AG09319 (cell line): ENCODE measurements around the gene DIO3.

Experiments used
- DNase-seq: peaks from one replicate; pipeline ENCODE4 v3.0.0-alpha.2; 2010; ENCODE audit warnings: low read depth; ENCODE audit errors: extremely low read depth
- TF ChIP-seq, protein P1 (sequence below): IDR thresholded peaks from 2 replicates; pipeline ENCODE4 v1.5.1; 2011; ENCODE audit warnings: low read depth, mild to moderate bottlenecking, inconsistent platforms, low read length, moderate library complexity

DIO3 gene

DNA sequence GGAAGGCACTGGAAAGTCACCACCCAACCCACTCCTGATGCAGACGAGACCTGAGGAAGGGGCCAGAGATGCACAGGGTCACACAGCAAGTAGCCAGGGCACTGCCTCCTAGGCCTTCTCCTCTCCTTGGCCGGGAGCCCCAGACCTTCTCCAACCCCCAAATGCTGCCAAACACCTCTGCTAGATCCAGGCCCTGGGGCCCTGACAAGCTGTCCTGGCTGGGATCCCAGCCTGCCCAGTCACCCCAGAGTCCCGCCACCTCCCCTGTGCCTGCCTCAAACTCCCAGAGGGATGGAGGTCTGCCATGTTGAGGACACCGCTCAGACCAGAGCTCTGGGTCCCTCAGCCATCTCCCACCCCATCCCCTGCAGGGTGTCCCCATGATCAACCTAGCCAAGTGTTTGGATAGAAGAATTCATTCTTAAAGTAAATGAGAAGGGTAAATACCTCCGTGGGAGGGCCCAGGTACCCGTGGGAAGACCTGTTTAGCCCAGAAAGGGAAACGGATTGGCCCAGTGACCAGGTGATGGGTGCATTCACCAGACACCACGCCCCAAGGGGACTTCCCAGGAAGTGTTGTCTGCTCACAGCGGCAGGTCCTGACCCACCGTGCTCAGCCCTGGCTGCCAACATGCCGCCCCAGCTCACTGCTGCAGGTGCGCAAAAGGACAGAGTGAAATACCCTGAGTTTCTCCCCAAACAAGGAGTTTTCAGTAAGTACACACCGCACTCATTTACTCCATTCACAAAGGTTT lies 4.6 kb upstream of the DIO3 start:
- DNase-seq, result no peak
- TF ChIP-seq, protein P1, sequence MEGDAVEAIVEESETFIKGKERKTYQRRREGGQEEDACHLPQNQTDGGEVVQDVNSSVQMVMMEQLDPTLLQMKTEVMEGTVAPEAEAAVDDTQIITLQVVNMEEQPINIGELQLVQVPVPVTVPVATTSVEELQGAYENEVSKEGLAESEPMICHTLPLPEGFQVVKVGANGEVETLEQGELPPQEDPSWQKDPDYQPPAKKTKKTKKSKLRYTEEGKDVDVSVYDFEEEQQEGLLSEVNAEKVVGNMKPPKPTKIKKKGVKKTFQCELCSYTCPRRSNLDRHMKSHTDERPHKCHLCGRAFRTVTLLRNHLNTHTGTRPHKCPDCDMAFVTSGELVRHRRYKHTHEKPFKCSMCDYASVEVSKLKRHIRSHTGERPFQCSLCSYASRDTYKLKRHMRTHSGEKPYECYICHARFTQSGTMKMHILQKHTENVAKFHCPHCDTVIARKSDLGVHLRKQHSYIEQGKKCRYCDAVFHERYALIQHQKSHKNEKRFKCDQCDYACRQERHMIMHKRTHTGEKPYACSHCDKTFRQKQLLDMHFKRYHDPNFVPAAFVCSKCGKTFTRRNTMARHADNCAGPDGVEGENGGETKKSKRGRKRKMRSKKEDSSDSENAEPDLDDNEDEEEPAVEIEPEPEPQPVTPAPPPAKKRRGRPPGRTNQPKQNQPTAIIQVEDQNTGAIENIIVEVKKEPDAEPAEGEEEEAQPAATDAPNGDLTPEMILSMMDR, result no peak

DNA sequence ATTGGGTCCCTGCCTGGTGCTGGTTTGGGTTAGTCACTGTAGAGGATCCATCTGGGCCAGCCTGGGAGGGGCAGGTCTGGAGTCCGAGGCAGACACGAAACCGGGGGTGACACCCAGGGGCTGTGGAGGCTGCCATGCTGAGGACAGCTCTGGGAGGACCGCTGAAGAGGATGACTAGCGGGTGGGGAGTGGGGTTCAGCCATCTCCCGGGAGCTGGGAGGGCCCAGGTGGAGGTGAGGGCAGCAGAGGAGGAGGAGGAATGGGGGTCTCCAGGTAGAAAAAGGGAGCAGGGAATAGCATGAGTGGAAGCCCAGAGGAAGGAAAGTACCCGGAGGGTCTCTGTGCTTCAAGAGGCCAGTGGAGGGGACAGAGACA lies 4.0 kb upstream of the DIO3 start:
- no peak for DNase-seq
- TF ChIP-seq, protein P1, result no peak

DNA sequence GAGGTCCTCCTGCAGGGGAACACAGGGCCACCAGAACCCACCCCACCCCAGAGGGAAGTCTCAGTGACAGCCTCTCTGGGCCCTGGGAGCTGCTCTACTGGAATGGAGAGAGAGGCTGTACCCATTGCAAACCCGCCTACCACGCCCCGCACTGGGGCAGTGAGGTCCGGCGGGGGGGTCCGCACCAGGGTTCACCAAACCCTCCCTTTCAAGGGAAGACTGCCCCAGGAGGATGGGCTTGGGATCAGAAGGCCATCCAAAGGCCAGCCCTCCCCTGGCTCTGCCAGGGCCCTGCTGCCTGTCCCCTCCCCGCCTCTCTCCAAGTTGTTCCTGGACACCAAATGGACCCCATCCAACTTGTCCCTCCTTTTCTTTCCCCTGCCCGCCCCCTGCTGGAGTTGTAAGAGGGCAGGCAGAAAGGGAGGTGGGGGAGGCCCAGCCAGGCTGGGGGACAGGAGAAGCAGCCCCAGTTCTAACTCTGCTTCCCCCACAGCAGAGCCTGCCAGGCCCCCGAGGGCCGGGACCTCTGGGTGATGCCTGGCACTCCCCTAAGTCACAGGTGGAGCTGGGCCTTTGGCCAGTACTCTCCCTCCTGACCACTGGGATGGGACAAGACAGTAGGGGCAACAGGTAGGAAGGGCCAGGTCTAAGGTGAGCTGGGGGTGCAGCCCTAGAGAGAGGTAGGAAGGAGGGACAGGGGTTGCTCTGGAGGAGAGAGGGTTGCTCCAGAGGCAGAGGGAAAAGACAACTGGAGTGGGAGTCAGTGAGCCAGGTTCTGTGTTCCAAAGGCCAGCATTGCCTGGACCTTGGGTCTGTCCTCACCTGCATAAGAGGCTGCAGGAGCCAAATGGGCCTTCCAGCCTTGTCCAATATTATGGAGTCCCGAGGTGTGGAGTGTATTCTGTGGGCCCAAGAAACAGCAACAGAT lies 3.2 kb upstream of the DIO3 start:
- DNase-seq, result no peak
- TF ChIP-seq, protein P1, result peak; percentile 27

DNA sequence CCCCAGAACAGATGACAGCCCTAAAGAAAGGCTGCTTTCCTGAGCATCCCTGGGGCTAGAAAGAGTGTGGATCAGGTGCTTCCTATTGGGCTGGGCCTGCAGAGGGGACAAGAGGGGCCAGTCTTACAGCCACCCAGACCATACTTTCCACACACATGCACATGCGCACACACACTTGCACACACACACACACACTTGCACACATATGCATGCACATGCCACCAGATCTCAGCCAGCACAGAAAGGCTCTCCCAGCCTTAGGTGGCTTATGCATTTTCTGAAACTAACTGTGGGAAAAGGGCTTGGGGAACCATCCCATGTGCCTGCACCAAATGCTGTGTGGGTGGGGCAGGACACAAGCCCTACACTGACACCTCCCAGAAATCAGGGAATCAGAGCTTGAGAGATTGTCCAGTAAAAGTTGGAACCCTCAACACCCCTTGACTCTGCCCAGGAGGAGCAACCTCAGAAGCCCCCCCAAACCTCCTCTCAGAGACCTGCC lies 2.5 kb upstream of the DIO3 start:
- no peak for DNase-seq
- TF ChIP-seq, protein P1, result no peak

DNA sequence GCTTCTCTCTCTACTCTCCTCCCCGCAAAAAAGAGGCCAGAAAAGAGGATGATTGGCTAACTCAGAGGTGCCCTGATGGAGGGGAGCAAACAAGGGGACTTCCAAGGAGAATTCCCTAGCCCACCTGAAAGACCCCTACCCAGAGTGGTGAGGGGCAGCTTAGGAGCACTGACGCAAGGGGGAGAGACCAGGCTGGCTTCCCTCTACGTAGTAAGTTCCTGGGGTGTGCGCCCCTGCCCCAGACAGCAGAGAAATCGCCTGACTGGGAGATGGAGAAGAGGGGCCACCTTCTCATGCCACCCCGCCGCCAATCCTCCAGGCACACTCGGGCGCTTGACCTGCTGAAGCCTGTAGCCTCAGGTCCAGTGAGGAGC lies 2.1 kb upstream of the DIO3 start:
- no peak for DNase-seq
- TF ChIP-seq, protein P1, result no peak

DNA sequence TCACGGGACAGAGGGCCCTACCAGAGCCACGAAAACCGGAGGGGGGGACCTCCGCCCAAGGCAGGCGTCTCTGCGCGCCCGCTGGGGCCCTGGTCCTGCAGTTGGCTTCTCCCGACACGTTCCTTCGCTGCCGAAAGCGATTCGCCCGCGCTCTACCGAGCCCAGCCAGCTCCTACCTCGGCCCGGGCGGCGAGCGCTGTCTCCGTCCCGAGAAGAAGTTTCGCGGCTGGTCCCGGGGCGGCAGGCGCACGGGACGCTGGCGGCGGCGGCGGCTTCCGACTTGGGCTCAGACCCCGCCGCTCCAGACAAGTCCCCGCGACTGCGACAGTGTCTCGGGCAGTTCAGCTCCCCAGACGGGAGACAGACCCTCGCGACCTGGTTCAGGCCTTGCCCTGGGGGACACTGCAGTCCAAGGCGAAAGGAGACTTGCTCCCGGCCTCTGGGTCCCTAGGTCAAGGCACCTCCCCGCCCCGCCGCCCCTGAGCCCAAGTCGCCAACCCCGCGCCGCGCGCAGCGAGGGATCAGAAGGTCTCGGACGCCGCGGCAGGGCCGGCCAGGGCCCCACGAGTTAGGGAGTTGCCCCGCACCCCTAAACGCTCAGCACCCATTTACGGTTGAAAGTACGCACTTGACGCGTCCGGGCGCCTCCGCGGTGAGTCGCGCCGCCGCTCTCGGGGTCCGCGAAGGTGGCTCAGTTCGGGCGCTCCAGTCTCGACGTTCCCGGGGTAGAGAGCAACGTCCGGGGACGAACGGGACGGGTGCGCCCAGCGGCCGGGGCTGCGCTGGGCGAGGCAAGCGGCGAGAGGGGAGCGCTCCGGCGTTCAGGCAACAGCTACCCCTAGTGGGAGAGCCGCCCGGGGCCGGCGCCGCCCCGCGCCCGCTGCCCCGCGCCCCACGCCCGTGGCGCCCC lies 1.4 kb upstream of the DIO3 start:
- DNase-seq, result no peak
- TF ChIP-seq, protein P1, result peak; percentile 23
